ENCODE results near the gene MRPS9. TPM values are rescaled to one million over a fixed set of nuclear protein-coding genes. Genes with fewer than 3 reads are reported as not detected.

The MRPS9 gene
- total RNA-seq, 1 experiment from 2014 or later = 60.0 TPM

DNA sequence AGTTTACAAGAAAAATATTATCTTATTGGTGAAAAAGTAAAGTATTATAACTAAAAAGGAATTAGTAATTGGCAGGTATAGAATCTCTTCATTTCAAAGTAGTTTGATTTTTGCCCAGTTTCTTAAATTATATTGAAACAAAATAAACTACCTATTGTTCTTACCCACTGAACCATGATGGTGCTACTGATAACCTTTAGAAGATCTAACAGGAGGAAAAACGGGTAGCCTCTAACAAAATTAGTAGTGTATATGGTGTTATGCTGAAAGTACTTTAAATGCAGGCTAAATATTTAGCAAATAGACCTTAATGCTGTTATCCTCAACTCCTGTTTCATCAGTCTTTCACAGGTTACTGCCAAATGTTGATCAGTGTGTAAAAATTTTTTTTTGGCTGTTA lies 19.1 kb downstream of the MRPS9 start:
- peaks cover 5 to 6% of the 10 kb centered on the region in 2 experiments; a peak in 3 of 4 replicates for H3K4me1 Mint-ChIP-seq
- Histone ChIP-seq H2BK5ac (ENCODE audit: insufficient read length, low read length) (no peak overlapping the region), H3K23ac (ENCODE audit: insufficient read length, low read depth, low read length) (no peak overlapping the region), H3K14ac (ENCODE audit: insufficient read depth, low read length) (no peak overlapping the region), H3K27me3 (ENCODE audit: insufficient read depth, low read length) (no peaks in the 10 kb centered on the region), H2AK5ac (ENCODE audit: insufficient read length, low read length) (no peak overlapping the region), H3K9ac (ENCODE audit: extremely low read depth, insufficient read length, low read length) (no peak overlapping the region), H3K79me2 (ENCODE audit: insufficient read depth, low read length) (peaks cover 5% of the 10 kb centered on the region), H2BK20ac (ENCODE audit: low read depth, low read length, poor library complexity, severe bottlenecking) (no peak overlapping the region), H3K79me1 (ENCODE audit: insufficient read depth, low read depth, low read length, poor library complexity, severe bottlenecking) (no peaks in the 10 kb centered on the region), H3T11ph (ENCODE audit: low read length) (no peak overlapping the region), H2AFZ (ENCODE audit: low read length) (no peak overlapping the region), H2BK12ac (ENCODE audit: insufficient read length, low read depth, low read length) (no peak overlapping the region), H3K4me2 (ENCODE audit: insufficient read depth, insufficient read length, low read length) (no peak overlapping the region), H4K20me1 (ENCODE audit: control insufficient read depth, insufficient read depth, insufficient read length) (no peaks in the 10 kb centered on the region), H4K91ac (ENCODE audit: insufficient read length, low read depth, low read length) (no peak overlapping the region), H3K4me1 (ENCODE audit: insufficient read depth, low read length) (no peaks in the 10 kb centered on the region), H4K5ac (ENCODE audit: insufficient read length, low read depth, low read length) (no peak overlapping the region), H3K23me2 (ENCODE audit: insufficient read length, low read depth, low read length, poor library complexity, severe bottlenecking) (no peaks in the 10 kb centered on the region), H3K9me3 (ENCODE audit: control insufficient read depth, low read depth, low read length) (no peaks in the 10 kb centered on the region), H3K27ac (ENCODE audit: insufficient read length, low read depth, low read length) (no peak overlapping the region), H2BK15ac (ENCODE audit: low read depth, low read length) (no peak overlapping the region), H2BK120ac (ENCODE audit: low read depth, low read length, poor library complexity, severe bottlenecking) (no peak overlapping the region), H3K18ac (ENCODE audit: insufficient read length, low read depth, low read length) (no peak overlapping the region), H3K4ac (ENCODE audit: low read depth, low read length) (no peak overlapping the region), H4K8ac (replicated peaks; ENCODE audit: insufficient read length, low read depth, low read length) (no peak overlapping the region), H3K56ac (ENCODE audit: insufficient read length, low read depth, low read length) (no peak overlapping the region)
- peaks cover 5 to 7% of the 10 kb centered on the region in 2 experiments; a peak in 4 of 5 replicates for H3K9me3 Mint-ChIP-seq
- no peak overlapping the region for H3K4me3 Mint-ChIP-seq
- WGBS (ENCODE audit: extremely low coverage, insufficient read length, low lambda C conversion rate) = no CpG with 5 or more reads among the region's 1 CpG
- H3K36me3 Mint-ChIP-seq (ENCODE audit: insufficient read depth in 1 of 3, low read depth in 3 of 3) = peaks cover 9 to 15% (median 14%) of the 10 kb centered on the region in 3 experiments
- H3K27me3 Mint-ChIP-seq (ENCODE audit: low read depth) = no peaks in the 10 kb centered on the region
- H3K27ac Mint-ChIP-seq = no peak overlapping the region
- TF ChIP-seq, protein P1, sequence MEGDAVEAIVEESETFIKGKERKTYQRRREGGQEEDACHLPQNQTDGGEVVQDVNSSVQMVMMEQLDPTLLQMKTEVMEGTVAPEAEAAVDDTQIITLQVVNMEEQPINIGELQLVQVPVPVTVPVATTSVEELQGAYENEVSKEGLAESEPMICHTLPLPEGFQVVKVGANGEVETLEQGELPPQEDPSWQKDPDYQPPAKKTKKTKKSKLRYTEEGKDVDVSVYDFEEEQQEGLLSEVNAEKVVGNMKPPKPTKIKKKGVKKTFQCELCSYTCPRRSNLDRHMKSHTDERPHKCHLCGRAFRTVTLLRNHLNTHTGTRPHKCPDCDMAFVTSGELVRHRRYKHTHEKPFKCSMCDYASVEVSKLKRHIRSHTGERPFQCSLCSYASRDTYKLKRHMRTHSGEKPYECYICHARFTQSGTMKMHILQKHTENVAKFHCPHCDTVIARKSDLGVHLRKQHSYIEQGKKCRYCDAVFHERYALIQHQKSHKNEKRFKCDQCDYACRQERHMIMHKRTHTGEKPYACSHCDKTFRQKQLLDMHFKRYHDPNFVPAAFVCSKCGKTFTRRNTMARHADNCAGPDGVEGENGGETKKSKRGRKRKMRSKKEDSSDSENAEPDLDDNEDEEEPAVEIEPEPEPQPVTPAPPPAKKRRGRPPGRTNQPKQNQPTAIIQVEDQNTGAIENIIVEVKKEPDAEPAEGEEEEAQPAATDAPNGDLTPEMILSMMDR (conservative IDR thresholded peaks at IDR 0.05) = no peak
- no peak for DNase-seq
